ENCODE measurements around the gene CD69. TPM values are rescaled to one million over a fixed set of nuclear protein-coding genes. Genes with fewer than 3 reads are reported as not detected.

The CD69 gene
- polyA plus RNA-seq, 1 donor from 2014 or later = 0.72 TPM

DNA sequence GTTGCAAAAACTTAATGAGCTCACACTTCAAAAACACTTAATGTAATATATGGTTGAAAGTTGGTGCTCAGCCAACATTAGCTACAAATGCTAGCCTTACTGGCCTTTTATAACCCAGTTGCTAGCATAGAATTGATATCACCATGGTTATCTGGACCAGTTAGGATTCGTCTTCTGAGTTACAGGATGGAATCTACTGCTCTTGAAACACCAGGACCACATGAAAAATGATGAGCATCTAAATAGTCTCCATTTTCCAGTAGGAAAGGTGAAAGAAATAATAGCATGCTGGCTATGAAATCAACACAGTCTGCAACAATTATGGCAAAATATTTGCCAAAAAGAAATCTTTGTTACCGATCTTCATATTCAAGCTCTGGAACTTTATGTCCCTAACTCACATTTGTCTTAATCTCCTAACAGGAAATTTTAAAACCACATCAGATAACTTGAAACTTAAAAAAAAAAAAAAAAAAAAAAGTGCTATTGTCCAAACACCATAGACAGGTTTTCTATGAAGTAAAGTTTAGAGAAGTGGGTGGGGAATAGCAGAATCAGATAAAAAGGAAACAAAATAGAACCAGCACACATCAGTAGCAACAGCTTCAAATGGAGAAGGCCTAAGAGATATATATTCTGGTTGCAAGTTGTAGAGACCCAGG, 12.6 kb upstream of the CD69 start:
- no peak for TF ChIP-seq EZH2 (IDR thresholded peaks at IDR 0.05; ENCODE audit: borderline replicate concordance, insufficient read depth, low read length, poor library complexity, severe bottlenecking)
- TF ChIP-seq, protein P1, sequence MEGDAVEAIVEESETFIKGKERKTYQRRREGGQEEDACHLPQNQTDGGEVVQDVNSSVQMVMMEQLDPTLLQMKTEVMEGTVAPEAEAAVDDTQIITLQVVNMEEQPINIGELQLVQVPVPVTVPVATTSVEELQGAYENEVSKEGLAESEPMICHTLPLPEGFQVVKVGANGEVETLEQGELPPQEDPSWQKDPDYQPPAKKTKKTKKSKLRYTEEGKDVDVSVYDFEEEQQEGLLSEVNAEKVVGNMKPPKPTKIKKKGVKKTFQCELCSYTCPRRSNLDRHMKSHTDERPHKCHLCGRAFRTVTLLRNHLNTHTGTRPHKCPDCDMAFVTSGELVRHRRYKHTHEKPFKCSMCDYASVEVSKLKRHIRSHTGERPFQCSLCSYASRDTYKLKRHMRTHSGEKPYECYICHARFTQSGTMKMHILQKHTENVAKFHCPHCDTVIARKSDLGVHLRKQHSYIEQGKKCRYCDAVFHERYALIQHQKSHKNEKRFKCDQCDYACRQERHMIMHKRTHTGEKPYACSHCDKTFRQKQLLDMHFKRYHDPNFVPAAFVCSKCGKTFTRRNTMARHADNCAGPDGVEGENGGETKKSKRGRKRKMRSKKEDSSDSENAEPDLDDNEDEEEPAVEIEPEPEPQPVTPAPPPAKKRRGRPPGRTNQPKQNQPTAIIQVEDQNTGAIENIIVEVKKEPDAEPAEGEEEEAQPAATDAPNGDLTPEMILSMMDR (IDR thresholded peaks at IDR 0.05; ENCODE audit: poor library complexity, severe bottlenecking) = no peak
- no peak for TF ChIP-seq POLR2AphosphoS5 (IDR thresholded peaks at IDR 0.05)
- TF ChIP-seq SMC3 (conservative IDR thresholded peaks at IDR 0.05; ENCODE audit: poor library complexity) = no peak
- no peak for TF ChIP-seq RAD21 (conservative IDR thresholded peaks at IDR 0.05)

DNA sequence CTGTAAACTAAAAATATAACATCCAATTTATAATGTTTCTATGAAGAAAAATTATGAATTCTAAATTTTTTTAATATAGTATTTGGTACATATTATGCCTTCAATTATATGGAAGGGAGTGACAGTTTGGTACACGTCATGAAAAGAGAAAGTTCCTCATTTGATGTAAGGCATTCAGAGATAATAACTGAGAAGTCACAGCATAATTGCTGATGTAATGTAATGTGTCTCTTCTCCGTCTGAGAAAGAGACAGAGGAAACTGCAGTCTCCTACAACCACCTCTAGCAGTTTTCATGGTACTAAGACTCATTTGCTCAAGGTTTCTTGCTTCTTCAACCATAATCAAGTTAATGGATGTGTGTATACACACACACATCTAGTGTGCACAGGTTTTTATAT, 2.3 kb upstream of the CD69 start:
- no peak overlapping the region for H2AFZ ChIP-seq (ENCODE audit: low read depth, low read length)
- no peaks in the 10 kb centered on the region for H3K9me3 ChIP-seq (ENCODE audit: low read length)
- TF ChIP-seq, protein P2, sequence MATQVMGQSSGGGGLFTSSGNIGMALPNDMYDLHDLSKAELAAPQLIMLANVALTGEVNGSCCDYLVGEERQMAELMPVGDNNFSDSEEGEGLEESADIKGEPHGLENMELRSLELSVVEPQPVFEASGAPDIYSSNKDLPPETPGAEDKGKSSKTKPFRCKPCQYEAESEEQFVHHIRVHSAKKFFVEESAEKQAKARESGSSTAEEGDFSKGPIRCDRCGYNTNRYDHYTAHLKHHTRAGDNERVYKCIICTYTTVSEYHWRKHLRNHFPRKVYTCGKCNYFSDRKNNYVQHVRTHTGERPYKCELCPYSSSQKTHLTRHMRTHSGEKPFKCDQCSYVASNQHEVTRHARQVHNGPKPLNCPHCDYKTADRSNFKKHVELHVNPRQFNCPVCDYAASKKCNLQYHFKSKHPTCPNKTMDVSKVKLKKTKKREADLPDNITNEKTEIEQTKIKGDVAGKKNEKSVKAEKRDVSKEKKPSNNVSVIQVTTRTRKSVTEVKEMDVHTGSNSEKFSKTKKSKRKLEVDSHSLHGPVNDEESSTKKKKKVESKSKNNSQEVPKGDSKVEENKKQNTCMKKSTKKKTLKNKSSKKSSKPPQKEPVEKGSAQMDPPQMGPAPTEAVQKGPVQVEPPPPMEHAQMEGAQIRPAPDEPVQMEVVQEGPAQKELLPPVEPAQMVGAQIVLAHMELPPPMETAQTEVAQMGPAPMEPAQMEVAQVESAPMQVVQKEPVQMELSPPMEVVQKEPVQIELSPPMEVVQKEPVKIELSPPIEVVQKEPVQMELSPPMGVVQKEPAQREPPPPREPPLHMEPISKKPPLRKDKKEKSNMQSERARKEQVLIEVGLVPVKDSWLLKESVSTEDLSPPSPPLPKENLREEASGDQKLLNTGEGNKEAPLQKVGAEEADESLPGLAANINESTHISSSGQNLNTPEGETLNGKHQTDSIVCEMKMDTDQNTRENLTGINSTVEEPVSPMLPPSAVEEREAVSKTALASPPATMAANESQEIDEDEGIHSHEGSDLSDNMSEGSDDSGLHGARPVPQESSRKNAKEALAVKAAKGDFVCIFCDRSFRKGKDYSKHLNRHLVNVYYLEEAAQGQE (IDR thresholded peaks at IDR 0.05; ENCODE audit: borderline replicate concordance) = no peak
- TF ChIP-seq TAF1 (IDR thresholded peaks at IDR 0.05; ENCODE audit: low read depth) (no peak), SMC3 (conservative IDR thresholded peaks at IDR 0.05; ENCODE audit: poor library complexity) (no peak), RAD21 (conservative IDR thresholded peaks at IDR 0.05) (no peak), MXI1 (conservative IDR thresholded peaks at IDR 0.05; ENCODE audit: poor library complexity, severe bottlenecking) (no peak), POLR2AphosphoS5 (IDR thresholded peaks at IDR 0.05) (no peak), EZH2 (IDR thresholded peaks at IDR 0.05; ENCODE audit: borderline replicate concordance, insufficient read depth, low read length, poor library complexity, severe bottlenecking) (no peak), EP300 (conservative IDR thresholded peaks at IDR 0.05; ENCODE audit: poor library complexity, severe bottlenecking) (no peak)
- TF ChIP-seq, protein P1 (IDR thresholded peaks at IDR 0.05; ENCODE audit: poor library complexity, severe bottlenecking) = no peak
- H3F3A ChIP-seq (ENCODE audit: insufficient read depth, low read length, poor library complexity, severe bottlenecking) = peaks cover 7% of the 10 kb centered on the region
- no peak overlapping the region for H3K9ac ChIP-seq (ENCODE audit: low read length)
- H3K27me3 ChIP-seq (ENCODE audit: insufficient read depth, low read depth, low read length) = no peaks in the 10 kb centered on the region
- no peaks in the 10 kb centered on the region for H3K36me3 ChIP-seq (ENCODE audit: insufficient read depth, low read length)
- H3K9me2 ChIP-seq (ENCODE audit: insufficient read depth, low read length) = no peaks in the 10 kb centered on the region
- no peak overlapping the region for H3K27ac ChIP-seq (ENCODE audit: low read length)
- H4K20me1 ChIP-seq (ENCODE audit: insufficient read depth) = no peaks in the 10 kb centered on the region
- no peaks in the 10 kb centered on the region for H3K79me2 ChIP-seq (replicated peaks; ENCODE audit: insufficient read depth, low read length)
- no peak overlapping the region for H3K4me2 ChIP-seq (ENCODE audit: low read length)
- no peak overlapping the region for H3K4me3 ChIP-seq (ENCODE audit: low read length)

More for the DNA sequence above, 12.6 kb upstream of the CD69 start:
- Histone ChIP-seq H3K4me2 (ENCODE audit: low read length) (no peak overlapping the region), H2AFZ (ENCODE audit: low read depth, low read length) (no peak overlapping the region), H3K9me3 (ENCODE audit: low read length) (no peaks in the 10 kb centered on the region), H4K20me1 (ENCODE audit: insufficient read depth) (no peaks in the 10 kb centered on the region), H3K36me3 (ENCODE audit: insufficient read depth, low read length) (no peaks in the 10 kb centered on the region), H3K9ac (ENCODE audit: low read length) (no peak overlapping the region), H3K27ac (ENCODE audit: low read length) (no peak overlapping the region), H3K4me3 (ENCODE audit: low read length) (no peak overlapping the region), H3F3A (ENCODE audit: insufficient read depth, low read length, poor library complexity, severe bottlenecking) (no peaks in the 10 kb centered on the region), H3K79me2 (replicated peaks; ENCODE audit: insufficient read depth, low read length) (no peaks in the 10 kb centered on the region), H3K9me2 (ENCODE audit: insufficient read depth, low read length) (no peaks in the 10 kb centered on the region), H3K27me3 (ENCODE audit: insufficient read depth, low read depth, low read length) (no peaks in the 10 kb centered on the region)

All from neural cell (in vitro differentiated cells).